ENCODE measurements around the gene PAPOLA.

DNA sequence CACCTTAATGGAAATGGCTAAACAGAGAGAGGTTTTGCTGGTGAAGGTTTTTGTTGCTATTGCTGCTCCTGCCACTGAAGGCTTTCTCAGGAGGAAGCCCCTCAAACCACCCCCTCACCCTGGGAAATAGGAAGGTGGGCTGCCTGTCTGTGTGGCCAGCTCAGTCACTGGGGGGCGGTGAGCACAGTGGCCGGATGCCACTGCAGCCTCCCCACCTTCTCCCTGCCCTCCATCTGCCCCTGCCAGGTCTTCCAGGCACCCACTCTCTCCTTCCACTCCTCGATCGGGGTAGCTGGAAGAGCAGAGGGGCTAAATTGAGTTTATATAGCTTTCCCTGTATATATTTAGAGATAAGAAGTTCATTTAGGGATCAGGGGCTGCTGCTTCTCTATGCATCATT lies 80.8 kb downstream of the PAPOLA start:
- TF ChIP-seq, protein P1, sequence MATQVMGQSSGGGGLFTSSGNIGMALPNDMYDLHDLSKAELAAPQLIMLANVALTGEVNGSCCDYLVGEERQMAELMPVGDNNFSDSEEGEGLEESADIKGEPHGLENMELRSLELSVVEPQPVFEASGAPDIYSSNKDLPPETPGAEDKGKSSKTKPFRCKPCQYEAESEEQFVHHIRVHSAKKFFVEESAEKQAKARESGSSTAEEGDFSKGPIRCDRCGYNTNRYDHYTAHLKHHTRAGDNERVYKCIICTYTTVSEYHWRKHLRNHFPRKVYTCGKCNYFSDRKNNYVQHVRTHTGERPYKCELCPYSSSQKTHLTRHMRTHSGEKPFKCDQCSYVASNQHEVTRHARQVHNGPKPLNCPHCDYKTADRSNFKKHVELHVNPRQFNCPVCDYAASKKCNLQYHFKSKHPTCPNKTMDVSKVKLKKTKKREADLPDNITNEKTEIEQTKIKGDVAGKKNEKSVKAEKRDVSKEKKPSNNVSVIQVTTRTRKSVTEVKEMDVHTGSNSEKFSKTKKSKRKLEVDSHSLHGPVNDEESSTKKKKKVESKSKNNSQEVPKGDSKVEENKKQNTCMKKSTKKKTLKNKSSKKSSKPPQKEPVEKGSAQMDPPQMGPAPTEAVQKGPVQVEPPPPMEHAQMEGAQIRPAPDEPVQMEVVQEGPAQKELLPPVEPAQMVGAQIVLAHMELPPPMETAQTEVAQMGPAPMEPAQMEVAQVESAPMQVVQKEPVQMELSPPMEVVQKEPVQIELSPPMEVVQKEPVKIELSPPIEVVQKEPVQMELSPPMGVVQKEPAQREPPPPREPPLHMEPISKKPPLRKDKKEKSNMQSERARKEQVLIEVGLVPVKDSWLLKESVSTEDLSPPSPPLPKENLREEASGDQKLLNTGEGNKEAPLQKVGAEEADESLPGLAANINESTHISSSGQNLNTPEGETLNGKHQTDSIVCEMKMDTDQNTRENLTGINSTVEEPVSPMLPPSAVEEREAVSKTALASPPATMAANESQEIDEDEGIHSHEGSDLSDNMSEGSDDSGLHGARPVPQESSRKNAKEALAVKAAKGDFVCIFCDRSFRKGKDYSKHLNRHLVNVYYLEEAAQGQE (IDR thresholded peaks at IDR 0.05; ENCODE audit: unreplicated experiment), result no peak
- TF ChIP-seq, protein P2, sequence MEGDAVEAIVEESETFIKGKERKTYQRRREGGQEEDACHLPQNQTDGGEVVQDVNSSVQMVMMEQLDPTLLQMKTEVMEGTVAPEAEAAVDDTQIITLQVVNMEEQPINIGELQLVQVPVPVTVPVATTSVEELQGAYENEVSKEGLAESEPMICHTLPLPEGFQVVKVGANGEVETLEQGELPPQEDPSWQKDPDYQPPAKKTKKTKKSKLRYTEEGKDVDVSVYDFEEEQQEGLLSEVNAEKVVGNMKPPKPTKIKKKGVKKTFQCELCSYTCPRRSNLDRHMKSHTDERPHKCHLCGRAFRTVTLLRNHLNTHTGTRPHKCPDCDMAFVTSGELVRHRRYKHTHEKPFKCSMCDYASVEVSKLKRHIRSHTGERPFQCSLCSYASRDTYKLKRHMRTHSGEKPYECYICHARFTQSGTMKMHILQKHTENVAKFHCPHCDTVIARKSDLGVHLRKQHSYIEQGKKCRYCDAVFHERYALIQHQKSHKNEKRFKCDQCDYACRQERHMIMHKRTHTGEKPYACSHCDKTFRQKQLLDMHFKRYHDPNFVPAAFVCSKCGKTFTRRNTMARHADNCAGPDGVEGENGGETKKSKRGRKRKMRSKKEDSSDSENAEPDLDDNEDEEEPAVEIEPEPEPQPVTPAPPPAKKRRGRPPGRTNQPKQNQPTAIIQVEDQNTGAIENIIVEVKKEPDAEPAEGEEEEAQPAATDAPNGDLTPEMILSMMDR (conservative IDR thresholded peaks at IDR 0.05; ENCODE audit: low read depth in 2 of 2), result no peak

Measured in GM23338 (cell line).